ENCODE data around the gene PML.

Gene PML

GRCh38 chr15:74013374-74013894 lies 18.9 kb downstream of the PML start:
- no peak for DNase-seq
- 0 out of 2 replicates have a peak, but pooled peaks cover 3% of the 10 kb centered on the region for H3K36me3 ChIP-seq (replicated peaks; ENCODE audit: insufficient read depth, low read length)
- H3K27me3 ChIP-seq (replicated peaks; ENCODE audit: insufficient read depth, low read length), result no peaks in the 10 kb centered on the region
- H3K4me2 ChIP-seq (ENCODE audit: low read depth, low read length), result no peak overlapping the region
- H2AFZ ChIP-seq (ENCODE audit: low read length), result no peak overlapping the region
- H3K9me3 ChIP-seq (replicated peaks; ENCODE audit: insufficient read depth, low read length), result no peaks in the 10 kb centered on the region
- TF ChIP-seq EZH2 (optimal IDR thresholded peaks at IDR 0.05; ENCODE audit: low read depth, low read length), result no peak
- no peaks in the 10 kb centered on the region for H3K9me2 ChIP-seq (replicated peaks; ENCODE audit: insufficient read depth, low read length)
- peaks cover 11% of the 10 kb centered on the region for H4K20me1 ChIP-seq (ENCODE audit: insufficient read depth, low read length)
- H3K9ac ChIP-seq (ENCODE audit: low read length), result no peak overlapping the region
- no peaks in the 10 kb centered on the region for H3K4me1 ChIP-seq (ENCODE audit: low read length)
- H3K79me2 ChIP-seq (ENCODE audit: low read length), result peaks cover 77% of the 10 kb centered on the region
- no peak overlapping the region for H3K27ac ChIP-seq (ENCODE audit: low read length)
- no peak overlapping the region for H3K4me3 ChIP-seq (ENCODE audit: low read length)
- no peaks in the 10 kb centered on the region for H3F3A ChIP-seq (ENCODE audit: insufficient read depth, low read length)

GRCh38 chr15:74019734-74020133 lies 25.2 kb downstream of the PML start:
- Histone ChIP-seq H3K4me3 (ENCODE audit: low read length) (no peak overlapping the region), H3K79me2 (ENCODE audit: low read length) (peaks cover 54% of the 10 kb centered on the region), H3K9ac (ENCODE audit: low read length) (no peak overlapping the region), H3K27ac (ENCODE audit: low read length) (no peak overlapping the region), H3K9me2 (replicated peaks; ENCODE audit: insufficient read depth, low read length) (no peaks in the 10 kb centered on the region), H3K27me3 (replicated peaks; ENCODE audit: insufficient read depth, low read length) (no peaks in the 10 kb centered on the region), H3F3A (ENCODE audit: insufficient read depth, low read length) (no peaks in the 10 kb centered on the region), H3K4me2 (ENCODE audit: low read depth, low read length) (no peak overlapping the region), H3K36me3 (replicated peaks; ENCODE audit: insufficient read depth, low read length) (no peaks in the 10 kb centered on the region), H4K20me1 (ENCODE audit: insufficient read depth, low read length) (no peaks in the 10 kb centered on the region), H2AFZ (ENCODE audit: low read length) (no peak overlapping the region), H3K4me1 (ENCODE audit: low read length) (no peaks in the 10 kb centered on the region), H3K9me3 (replicated peaks; ENCODE audit: insufficient read depth, low read length) (no peaks in the 10 kb centered on the region)
- TF ChIP-seq EZH2phosphoT487 (IDR thresholded peaks at IDR 0.05; ENCODE audit: low read length) (no peak), CTCF (IDR thresholded peaks at IDR 0.05; ENCODE audit: low read length) (no peak), EZH2 (optimal IDR thresholded peaks at IDR 0.05; ENCODE audit: low read depth, low read length) (no peak)
- no peak for DNase-seq

- no peaks in the 10 kb centered on the region for H4K20me1 ChIP-seq (ENCODE audit: insufficient read depth, low read length)
- no peak overlapping the region for H3K27ac ChIP-seq (ENCODE audit: low read length)
- H3K4me1 ChIP-seq (ENCODE audit: low read length), result no peaks in the 10 kb centered on the region
- TF ChIP-seq EZH2phosphoT487 (IDR thresholded peaks at IDR 0.05; ENCODE audit: low read length), result no peak
- TF ChIP-seq CTCF (IDR thresholded peaks at IDR 0.05; ENCODE audit: low read length), result no peak
- TF ChIP-seq EZH2 (optimal IDR thresholded peaks at IDR 0.05; ENCODE audit: low read depth, low read length), result no peak
- no peaks in the 10 kb centered on the region; the same call in 1 of the 2 replicates for H3K36me3 ChIP-seq (replicated peaks; ENCODE audit: insufficient read depth, low read length)
- no peaks in the 10 kb centered on the region for H3K27me3 ChIP-seq (replicated peaks; ENCODE audit: insufficient read depth, low read length)
- no peaks in the 10 kb centered on the region for H3F3A ChIP-seq (ENCODE audit: insufficient read depth, low read length)
- H3K9ac ChIP-seq (ENCODE audit: low read length), result no peak overlapping the region
- H3K79me2 ChIP-seq (ENCODE audit: low read length), result peaks cover 34% of the 10 kb centered on the region
- no peak for DNase-seq
- no peak overlapping the region for H3K4me3 ChIP-seq (ENCODE audit: low read length)
- no peaks in the 10 kb centered on the region for H3K9me2 ChIP-seq (replicated peaks; ENCODE audit: insufficient read depth, low read length)
- H3K4me2 ChIP-seq (ENCODE audit: low read depth, low read length), result no peak overlapping the region
- H2AFZ ChIP-seq (ENCODE audit: low read length), result no peak overlapping the region
- no peaks in the 10 kb centered on the region for H3K9me3 ChIP-seq (replicated peaks; ENCODE audit: insufficient read depth, low read length)
Observed at GRCh38 chr15:74022706-74023470, 28.4 kb downstream of the PML start.

- H3K36me3 ChIP-seq (replicated peaks; ENCODE audit: insufficient read depth, low read length), result no peaks in the 10 kb centered on the region; the same call in 1 of the 2 replicates
- no peaks in the 10 kb centered on the region for H3K9me3 ChIP-seq (replicated peaks; ENCODE audit: insufficient read depth, low read length)
- H3K9ac ChIP-seq (ENCODE audit: low read length), result no peak overlapping the region
- DNase-seq, result no peak
- H3K27me3 ChIP-seq (replicated peaks; ENCODE audit: insufficient read depth, low read length), result no peaks in the 10 kb centered on the region
- H3F3A ChIP-seq (ENCODE audit: insufficient read depth, low read length), result no peaks in the 10 kb centered on the region
- H4K20me1 ChIP-seq (ENCODE audit: insufficient read depth, low read length), result no peaks in the 10 kb centered on the region
- H3K27ac ChIP-seq (ENCODE audit: low read length), result no peak overlapping the region
- TF ChIP-seq CTCF (IDR thresholded peaks at IDR 0.05; ENCODE audit: low read length), result no peak
- H3K4me1 ChIP-seq (ENCODE audit: low read length), result no peaks in the 10 kb centered on the region
- H3K4me3 ChIP-seq (ENCODE audit: low read length), result no peak overlapping the region
- H3K9me2 ChIP-seq (replicated peaks; ENCODE audit: insufficient read depth, low read length), result no peaks in the 10 kb centered on the region
- H2AFZ ChIP-seq (ENCODE audit: low read length), result no peak overlapping the region
- peaks cover 22% of the 10 kb centered on the region for H3K79me2 ChIP-seq (ENCODE audit: low read length)
- no peak overlapping the region for H3K4me2 ChIP-seq (ENCODE audit: low read depth, low read length)
Observed at GRCh38 chr15:74024687-74025086, 30.2 kb downstream of the PML start.
